Right lobe of liver (tissue), 6 donors: ENCODE measurements around the gene DSEL. TPM values are rescaled to one million over a fixed set of nuclear protein-coding genes. Genes with fewer than 3 reads are reported as not detected.

Experiments used
- ATAC-seq, 4 donors: fragments of 200-7000 bp; cut with Tn5 transposase; one replicate each; pipeline ENCODE4 v1.9.1; 2020; ENCODE audit warnings: mild to moderate bottlenecking in 4 of 4, moderate library complexity in 4 of 4
- DNase-seq, 3 donors: peaks; one replicate each; pipeline ENCODE4 v3.0.0-alpha.2; 2020
- H3K27ac ChIP-seq, 3 donors: fragments of 200-600 bp; one replicate each; pipeline ENCODE4 v1.8.0; 2022
- H3K27me3 ChIP-seq, 2 donors: fragments of 200-600 bp; one replicate each; pipeline ENCODE4 v1.8.0; 2022
- H3K36me3 ChIP-seq, 4 donors: fragments of 200-600 bp; sonication (generic) in 1 of 4; one replicate each; pipeline versions ENCODE4 v1.5.1 to v1.8.0; 2017 to 2022; ENCODE audit warnings: control low read depth in 1 of 4
- H3K4me1 ChIP-seq, 4 donors: fragments of 200-600 bp; sonication (generic) in 1 of 4; one replicate each; pipeline versions ENCODE4 v1.5.1 to v1.8.0; 2017 to 2022; ENCODE audit warnings: control low read depth in 1 of 4
- H3K4me3 ChIP-seq, 3 donors: fragments of 200-600 bp; one replicate each; pipeline ENCODE4 v1.8.0; 2022
- H3K9me3 ChIP-seq, 4 donors: fragments of 200-600 bp; sonication (generic) in 1 of 4; one replicate each; pipeline versions ENCODE4 v1.5.1 to v1.8.0; 2017 to 2022; ENCODE audit warnings: control low read depth in 1 of 4
- CTCF ChIP-seq, 4 donors: fragments of 200-600 bp in 3 of 4; fragments of 450-650 bp in 1 of 4; IDR thresholded peaks; one replicate each; pipeline versions ENCODE4 v1.5.1 to v1.8.0; 2016 to 2022; ENCODE audit warnings: antibody characterized with exemption in 4 of 4, mild to moderate bottlenecking in 2 of 4
- POLR2A ChIP-seq: fragments of 450-650 bp; IDR thresholded peaks from one replicate; pipeline ENCODE4 v1.6.1; 2017; ENCODE audit warnings: antibody characterized with exemption, mild to moderate bottlenecking
- whole genome bisulfite sequencing: methylation state at CpG from one replicate; pipeline ENCODE4 v1.1.6; 2018; ENCODE audit warnings: low coverage, low lambda C conversion rate; ENCODE audit not compliant: insufficient coverage; ENCODE audit errors: missing lambda C conversion rate; 5-methylcytosine and 5-hydroxymethylcytosine counted together
- intact Hi-C, 2 donors: fragments of 100-400 bp; cut with DNase I; formaldehyde crosslinking; loops; one replicate each; pipeline versions ENCODE4 v1.11.2 to v1.14.1; 2022
- total RNA-seq, 6 experiments: library from RNA; depleted of rRNA in 2 of 6; stranded (reverse); fragments of >200 nt in 2 of 6; fragmentation: NEBNext Ultra II Directional in 3 of 6; extraction: Animal tissue kit (Norgen Biotek cat#: 25700) in 3 of 6; gene quantifications; one replicate each; pipeline versions ENCODE4 v1.1.0 to v1.2.4, GENCODE V29; 2016 to 2023
- donor health status: DM: no; HTN: yes; CAD: no.
- donor health status: DM: no; HTN: no; CAD: no.
- donor health status: DM: no; HTN: no; CAD: no.
- donor health status: DM: no; HTN: yes; CAD: no.
- donor health status: DM: no; HTN: yes; CAD: no.

Gene DSEL
- total RNA-seq, 6 experiments from 2014 or later: 2.1 to 6.2 (median 4.3) TPM

- WGBS: 33% methylated on average over 1 of the region's 2 CpGs
- H3K27ac ChIP-seq: no peak overlapping the region
- no peaks in the 10 kb centered on the region for H3K9me3 ChIP-seq
- H3K36me3 ChIP-seq: no peaks in the 10 kb centered on the region
- TF ChIP-seq CTCF (IDR thresholded peaks at IDR 0.05) (no peak), POLR2A (no peak)
- DNase-seq: no peak
- H3K27me3 ChIP-seq: no peaks in the 10 kb centered on the region
- H3K4me3 ChIP-seq: no peak overlapping the region
- intact Hi-C loops: no loop called here
- H3K4me1 ChIP-seq: no peaks in the 10 kb centered on the region
- no peak for ATAC-seq
Measured at GRCh38 chr18:67484458-67484857, 32.1 kb downstream of the DSEL start.

- TF ChIP-seq POLR2A (no peak), CTCF (IDR thresholded peaks at IDR 0.05) (no peak)
- DNase-seq: no peak
- no peaks in the 10 kb centered on the region for H3K9me3 ChIP-seq
- no peaks in the 10 kb centered on the region for H3K36me3 ChIP-seq
- intact Hi-C loops: no loop called here
- H3K4me1 ChIP-seq: no peaks in the 10 kb centered on the region
- H3K4me3 ChIP-seq: no peak overlapping the region
- WGBS: 96% methylated on average over 6 of the region's 6 CpGs
- no peak for ATAC-seq
- no peaks in the 10 kb centered on the region for H3K27me3 ChIP-seq
- H3K27ac ChIP-seq: no peak overlapping the region
Measured at GRCh38 chr18:67483952-67484351, 32.6 kb downstream of the DSEL start.

GRCh38 chr18:67483237-67483636 lies 33.3 kb downstream of the DSEL start:
- no peak for TF ChIP-seq CTCF (IDR thresholded peaks at IDR 0.05)
- TF ChIP-seq POLR2A: no peak
- no peaks in the 10 kb centered on the region for H3K9me3 ChIP-seq
- no peaks in the 10 kb centered on the region for H3K27me3 ChIP-seq
- no peak overlapping the region for H3K27ac ChIP-seq
- intact Hi-C loops: no loop called here
- H3K4me1 ChIP-seq: no peaks in the 10 kb centered on the region
- H3K36me3 ChIP-seq: no peaks in the 10 kb centered on the region
- 18% methylated on average over 2 of the region's 2 CpGs for WGBS
- ATAC-seq (peak in 3 of 4 donors; percentile 58 to 87 (median 65)), DNase-seq (peak in 1 of 3 donors; percentile 22)
- H3K4me3 ChIP-seq: no peak overlapping the region

- Histone ChIP-seq H3K27me3 (no peaks in the 10 kb centered on the region), H3K4me3 (no peak overlapping the region), H3K27ac (no peak overlapping the region), H3K4me1 (no peaks in the 10 kb centered on the region), H3K9me3 (no peaks in the 10 kb centered on the region), H3K36me3 (no peaks in the 10 kb centered on the region)
- WGBS: 33% methylated on average over 1 of the region's 3 CpGs
- peak in 1 of 4 donors; percentile 32 for ATAC-seq
- no peak for TF ChIP-seq POLR2A
- no peak for TF ChIP-seq CTCF (IDR thresholded peaks at IDR 0.05)
- intact Hi-C loops: no loop called here
- DNase-seq: no peak
Measured at GRCh38 chr18:67478249-67478648, 38.3 kb downstream of the DSEL start.

GRCh38 chr18:67477522-67477921 lies 39.0 kb downstream of the DSEL start:
- Histone ChIP-seq H3K4me3 (no peak overlapping the region), H3K27ac (no peak overlapping the region), H3K27me3 (no peaks in the 10 kb centered on the region), H3K9me3 (no peaks in the 10 kb centered on the region), H3K36me3 (no peaks in the 10 kb centered on the region), H3K4me1 (no peaks in the 10 kb centered on the region)
- 54% methylated on average over 2 of the region's 2 CpGs for WGBS
- TF ChIP-seq CTCF (IDR thresholded peaks at IDR 0.05) (no peak), POLR2A (no peak)
- intact Hi-C loops: no loop called here
- no peak for DNase-seq
- no peak for ATAC-seq
